Vagina (tissue), 2 donors: ENCODE results near the gene UBTFL1. TPM values are rescaled to one million over a fixed set of nuclear protein-coding genes. Genes with fewer than 3 reads are reported as not detected.
A peak's percentile ranks its signal among the peaks of the same experiment; 100 is the strongest.

Experiments used
- DNase-seq, 2 donors: peaks; one replicate each; pipeline ENCODE4 v3.0.0-alpha.2; 2017; ENCODE audit errors: extremely low spot score in 2 of 2
- H3K27ac ChIP-seq: fragments of 200-600 bp; sonication (generic); one replicate; pipeline ENCODE4 v1.5.1; 2019
- H3K27me3 ChIP-seq: fragments of 200-600 bp; sonication (generic); one replicate; pipeline ENCODE4 v1.5.1; 2019
- H3K36me3 ChIP-seq, 2 donors: fragments of 200-600 bp; sonication (generic); one replicate each; pipeline ENCODE4 v1.5.1; 2017 to 2019
- H3K4me1 ChIP-seq: fragments of 200-600 bp; sonication (generic); one replicate; pipeline ENCODE4 v1.5.1; 2019
- H3K4me3 ChIP-seq, 2 donors: fragments of 200-600 bp; sonication (generic); 1 replicate in 1 of 2; 2 replicates in 1 of 2; pipeline ENCODE4 v1.5.1; 2016 to 2019
- H3K9me3 ChIP-seq: fragments of 200-600 bp; sonication (generic); one replicate; pipeline ENCODE4 v1.5.1; 2019
- POLR2A ChIP-seq, 2 donors: fragments of 450-650 bp; IDR thresholded peaks; one replicate each; pipeline ENCODE4 v1.6.1; 2017; ENCODE audit warnings: antibody characterized with exemption in 2 of 2, mild to moderate bottlenecking in 2 of 2, moderate library complexity in 2 of 2
- POLR2AphosphoS5 ChIP-seq, 2 donors: sonication (generic); formaldehyde crosslinking; IDR thresholded peaks; one replicate each; pipeline ENCODE4 v1.9.0; 2017; ENCODE audit warnings: antibody characterized with exemption in 2 of 2, mild to moderate bottlenecking in 2 of 2, low read depth in 1 of 2; ENCODE audit not compliant: insufficient read depth in 1 of 2
- intact Hi-C: fragments of 100-400 bp; cut with DNase I; formaldehyde crosslinking; loops from one replicate; pipeline ENCODE4 v1.15.1; 2023
- small RNA-seq: library from RNA; depleted of rRNA; stranded (forward); fragments of <200 nt; gene quantifications from one replicate; pipeline ENCODE3, GENCODE V24; 2016
- total RNA-seq: library from RNA; depleted of rRNA; stranded (reverse); fragments of >200 nt; gene quantifications from one replicate; pipeline ENCODE4 v1.2.3, GENCODE V29; 2016
- TF ChIP-seq, protein P1 (sequence below), 3 experiments: fragments of 450-650 bp in 2 of 3; fragments of 200-600 bp in 1 of 3; sonication (generic) in 1 of 3; IDR thresholded peaks; one replicate each; pipeline ENCODE4 v1.5.1; 2017 to 2019; ENCODE audit warnings: antibody characterized with exemption in 3 of 3, mild to moderate bottlenecking in 2 of 3, moderate library complexity in 2 of 3

The UBTFL1 gene
- total RNA-seq, 1 donor from 2014 or later: not detected

DNA sequence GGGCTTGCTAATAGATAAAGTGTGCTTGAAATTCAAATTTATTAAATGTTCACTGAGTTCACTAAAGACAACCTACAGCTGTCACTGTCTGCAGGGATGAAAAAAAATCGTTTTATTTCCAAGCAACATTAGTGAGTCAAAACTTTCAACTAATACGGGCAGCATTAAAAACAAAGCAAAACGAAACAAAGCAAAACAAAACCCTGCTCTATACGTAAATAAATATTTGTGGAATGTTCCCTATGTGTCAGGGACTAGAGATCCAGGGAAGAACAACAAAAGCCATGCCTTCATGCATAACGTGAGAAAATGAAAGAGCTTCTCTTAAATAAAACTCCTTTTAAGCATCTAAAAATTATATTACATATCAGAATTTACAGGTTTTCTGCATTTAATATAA is 49.3 kb downstream of the UBTFL1 start:
- DNase-seq: no peak
- Histone ChIP-seq H3K9me3 (no peaks in the 10 kb centered on the region), H3K27ac (peak overlapping the region; percentile 51), H3K4me3 (peak overlapping the region; percentile 54 to 55), H3K4me1 (no peaks in the 10 kb centered on the region), H3K36me3 (no peaks in the 10 kb centered on the region), H3K27me3 (no peaks in the 10 kb centered on the region)
- intact Hi-C loops: no loop called here
- TF ChIP-seq POLR2AphosphoS5 (IDR thresholded peaks at IDR 0.05; ENCODE audit: insufficient read depth in 1 of 2, low read depth in 1 of 2) (no peak), POLR2A (IDR thresholded peaks at IDR 0.05) (no peak)
- TF ChIP-seq, protein P1, sequence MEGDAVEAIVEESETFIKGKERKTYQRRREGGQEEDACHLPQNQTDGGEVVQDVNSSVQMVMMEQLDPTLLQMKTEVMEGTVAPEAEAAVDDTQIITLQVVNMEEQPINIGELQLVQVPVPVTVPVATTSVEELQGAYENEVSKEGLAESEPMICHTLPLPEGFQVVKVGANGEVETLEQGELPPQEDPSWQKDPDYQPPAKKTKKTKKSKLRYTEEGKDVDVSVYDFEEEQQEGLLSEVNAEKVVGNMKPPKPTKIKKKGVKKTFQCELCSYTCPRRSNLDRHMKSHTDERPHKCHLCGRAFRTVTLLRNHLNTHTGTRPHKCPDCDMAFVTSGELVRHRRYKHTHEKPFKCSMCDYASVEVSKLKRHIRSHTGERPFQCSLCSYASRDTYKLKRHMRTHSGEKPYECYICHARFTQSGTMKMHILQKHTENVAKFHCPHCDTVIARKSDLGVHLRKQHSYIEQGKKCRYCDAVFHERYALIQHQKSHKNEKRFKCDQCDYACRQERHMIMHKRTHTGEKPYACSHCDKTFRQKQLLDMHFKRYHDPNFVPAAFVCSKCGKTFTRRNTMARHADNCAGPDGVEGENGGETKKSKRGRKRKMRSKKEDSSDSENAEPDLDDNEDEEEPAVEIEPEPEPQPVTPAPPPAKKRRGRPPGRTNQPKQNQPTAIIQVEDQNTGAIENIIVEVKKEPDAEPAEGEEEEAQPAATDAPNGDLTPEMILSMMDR (IDR thresholded peaks at IDR 0.05): no peak

Small RNAs within 50 kb of the gene (small RNA-seq; reads per million reads assigned to genes)
- not detected for gene AP000827.1
- not detected for gene RF00275

Other genes starting within 250 kb of the UBTFL1 start
- not detected for gene TRIM64B, start 207.5 kb upstream of the UBTFL1 start, total RNA-seq
- not detected for gene TRIM49D1, start 163.7 kb upstream of the UBTFL1 start, total RNA-seq
- not detected for gene TRIM49D2, start 161.9 kb upstream of the UBTFL1 start, total RNA-seq
- gene TRIM64, start 119.9 kb upstream of the UBTFL1 start, total RNA-seq: not detected
- gene TRIM49C, start 54.8 kb upstream of the UBTFL1 start, total RNA-seq: not detected
- gene NAALAD2, start 48.7 kb downstream of the UBTFL1 start, total RNA-seq: 0.98 TPM
- gene CHORDC1, start 137.1 kb downstream of the UBTFL1 start, total RNA-seq: 65.6 TPM